Measurements from ENCODE around the gene RYR3. TPM values are rescaled to one million over a fixed set of nuclear protein-coding genes. Genes with fewer than 3 reads are reported as not detected.

The RYR3 gene
- total and polyA plus RNA-seq, 2 donors (not counting 1 experiment from before 2014, with no cell fraction given), result not detected

DNA sequence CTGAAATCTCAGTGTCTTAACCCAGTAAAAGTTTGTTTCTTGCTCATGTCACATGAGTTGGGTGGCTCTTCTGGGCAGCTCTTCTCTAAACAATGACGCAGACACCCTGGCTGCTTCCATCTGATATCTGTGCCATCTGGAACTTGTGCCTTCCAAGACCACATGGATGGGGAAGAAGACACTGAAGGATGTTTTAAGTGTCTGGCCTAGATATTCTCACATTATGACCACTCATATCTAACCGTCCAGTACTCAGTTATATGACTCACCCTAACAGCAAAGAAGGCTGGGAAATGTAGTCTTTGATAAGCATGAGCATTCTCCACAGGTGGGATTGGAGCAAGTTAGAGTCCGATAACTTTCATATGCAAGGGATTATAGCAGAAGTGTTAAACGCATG lies 66.4 kb downstream of the RYR3 start:
- DNase-seq (no peak), ATAC-seq (ENCODE audit: low read depth) (no peak)
- Mint-ChIP-seq H3K9me3 (ENCODE audit: insufficient read depth) (peaks cover 4% of the 10 kb centered on the region), H3K27ac (no peak overlapping the region), H3K4me3 (no peak overlapping the region), H3K27me3 (peaks cover 8% of the 10 kb centered on the region), H3K4me1 (no peaks in the 10 kb centered on the region)
- no peaks in the 10 kb centered on the region for H3K36me3 ChIP-seq (replicated peaks in 1 of 2; ENCODE audit: control extremely low read depth in 1 of 2, control insufficient read depth in 1 of 2, extremely low read depth in 1 of 2, insufficient read depth in 2 of 2, low read length in 1 of 2)
- ChIA-PET POLR2A (no interaction called here), CTCF (no interaction called here)
- H2AFZ ChIP-seq (ENCODE audit: insufficient read depth, low read depth, low read length, poor library complexity, severe bottlenecking), result no peak overlapping the region
- H3K4me1 ChIP-seq (ENCODE audit: control insufficient read depth in 2 of 2, insufficient read depth in 2 of 2, low read length in 2 of 2), result no peaks in the 10 kb centered on the region
- no CpG with 5 or more reads among the region's 4 CpGs for WGBS (ENCODE audit: insufficient coverage)
- no peak overlapping the region for H3K27ac ChIP-seq (ENCODE audit: low read length in 2 of 2)
- H3K27me3 ChIP-seq (replicated peaks in 1 of 4; ENCODE audit: control extremely low read depth in 1 of 4, control insufficient read depth in 3 of 4, insufficient read depth in 4 of 4, low read length in 3 of 4), result no peaks in the 10 kb centered on the region
- H3K4me2 ChIP-seq (replicated peaks; ENCODE audit: low read depth, low read length, poor library complexity, severe bottlenecking), result no peak overlapping the region
- no peaks in the 10 kb centered on the region for H4K20me1 ChIP-seq (ENCODE audit: control insufficient read depth, insufficient read depth, low read length, poor library complexity, severe bottlenecking)
- H3K9me3 ChIP-seq (ENCODE audit: control extremely low read depth in 1 of 3, control insufficient read depth in 2 of 3, insufficient read depth in 1 of 3, low read length in 2 of 3), result no peaks in the 10 kb centered on the region
- H3K79me2 ChIP-seq (ENCODE audit: control insufficient read depth, insufficient read depth, low read length), result no peaks in the 10 kb centered on the region
- no peak overlapping the region for H3K4me3 ChIP-seq (ENCODE audit: control extremely low read depth in 1 of 5, extremely low read depth in 1 of 5, insufficient read depth in 1 of 5, low read depth in 2 of 5, low read length in 4 of 5)
- intact Hi-C loops (cut with micrococcal nuclease), result no loop called here
- TF ChIP-seq EZH2 (IDR thresholded peaks at IDR 0.05; ENCODE audit: borderline replicate concordance, insufficient read depth, low read depth, low read length, poor library complexity, severe bottlenecking), result no peak
- TF ChIP-seq, protein P1, sequence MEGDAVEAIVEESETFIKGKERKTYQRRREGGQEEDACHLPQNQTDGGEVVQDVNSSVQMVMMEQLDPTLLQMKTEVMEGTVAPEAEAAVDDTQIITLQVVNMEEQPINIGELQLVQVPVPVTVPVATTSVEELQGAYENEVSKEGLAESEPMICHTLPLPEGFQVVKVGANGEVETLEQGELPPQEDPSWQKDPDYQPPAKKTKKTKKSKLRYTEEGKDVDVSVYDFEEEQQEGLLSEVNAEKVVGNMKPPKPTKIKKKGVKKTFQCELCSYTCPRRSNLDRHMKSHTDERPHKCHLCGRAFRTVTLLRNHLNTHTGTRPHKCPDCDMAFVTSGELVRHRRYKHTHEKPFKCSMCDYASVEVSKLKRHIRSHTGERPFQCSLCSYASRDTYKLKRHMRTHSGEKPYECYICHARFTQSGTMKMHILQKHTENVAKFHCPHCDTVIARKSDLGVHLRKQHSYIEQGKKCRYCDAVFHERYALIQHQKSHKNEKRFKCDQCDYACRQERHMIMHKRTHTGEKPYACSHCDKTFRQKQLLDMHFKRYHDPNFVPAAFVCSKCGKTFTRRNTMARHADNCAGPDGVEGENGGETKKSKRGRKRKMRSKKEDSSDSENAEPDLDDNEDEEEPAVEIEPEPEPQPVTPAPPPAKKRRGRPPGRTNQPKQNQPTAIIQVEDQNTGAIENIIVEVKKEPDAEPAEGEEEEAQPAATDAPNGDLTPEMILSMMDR (IDR thresholded peaks at IDR 0.05), result no peak
- no peak overlapping the region for H3K9ac ChIP-seq (ENCODE audit: low read length)

DNA sequence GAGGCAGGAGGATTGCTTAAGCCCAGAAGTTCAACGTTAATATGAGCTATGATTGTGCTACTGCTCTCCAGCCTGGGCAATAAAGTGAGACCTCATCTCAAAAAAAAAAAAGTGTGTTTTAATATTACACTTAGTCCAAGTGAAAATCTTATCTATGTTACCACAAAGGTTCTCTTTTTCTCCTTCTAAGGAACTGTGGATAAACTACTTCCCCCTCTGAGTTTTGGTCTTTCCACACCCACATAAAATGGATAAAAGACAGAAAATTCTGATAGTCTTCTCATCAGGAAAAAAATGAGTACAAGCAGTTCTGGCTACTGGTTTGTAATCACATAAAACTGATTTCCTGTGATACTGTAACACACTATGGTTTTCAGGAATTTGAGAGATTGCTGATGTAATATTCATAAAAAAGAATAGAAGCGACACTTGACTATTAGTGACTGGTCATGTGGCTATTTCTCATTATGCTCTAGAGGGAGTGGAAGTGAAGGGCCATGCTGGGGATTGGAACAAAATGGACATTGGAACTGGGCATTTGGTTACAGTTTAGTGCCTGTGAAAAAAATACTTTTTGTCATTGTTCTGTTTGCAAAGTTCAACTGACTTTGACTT lies 68.2 kb downstream of the RYR3 start:
- no peak for DNase-seq
- H3K9me3 Mint-ChIP-seq (ENCODE audit: insufficient read depth), result peaks cover 4% of the 10 kb centered on the region
- Histone ChIP-seq H3K4me1 (ENCODE audit: control insufficient read depth in 2 of 2, insufficient read depth in 2 of 2, low read length in 2 of 2) (no peaks in the 10 kb centered on the region), H4K20me1 (ENCODE audit: control insufficient read depth, insufficient read depth, low read length, poor library complexity, severe bottlenecking) (no peaks in the 10 kb centered on the region), H3K36me3 (replicated peaks in 1 of 2; ENCODE audit: control extremely low read depth in 1 of 2, control insufficient read depth in 1 of 2, extremely low read depth in 1 of 2, insufficient read depth in 2 of 2, low read length in 1 of 2) (no peaks in the 10 kb centered on the region), H3K9me3 (ENCODE audit: control extremely low read depth in 1 of 3, control insufficient read depth in 2 of 3, insufficient read depth in 1 of 3, low read length in 2 of 3) (no peaks in the 10 kb centered on the region), H2AFZ (ENCODE audit: insufficient read depth, low read depth, low read length, poor library complexity, severe bottlenecking) (no peak overlapping the region), H3K9ac (ENCODE audit: low read length) (no peak overlapping the region), H3K79me2 (ENCODE audit: control insufficient read depth, insufficient read depth, low read length) (no peaks in the 10 kb centered on the region), H3K27ac (ENCODE audit: low read length in 2 of 2) (no peak overlapping the region), H3K27me3 (replicated peaks in 1 of 4; ENCODE audit: control extremely low read depth in 1 of 4, control insufficient read depth in 3 of 4, insufficient read depth in 4 of 4, low read length in 3 of 4) (peaks cover 0 to 3% (median 0%) of the 10 kb centered on the region in 4 experiments), H3K4me2 (replicated peaks; ENCODE audit: low read depth, low read length, poor library complexity, severe bottlenecking) (no peak overlapping the region), H3K4me3 (ENCODE audit: control extremely low read depth in 1 of 5, extremely low read depth in 1 of 5, insufficient read depth in 1 of 5, low read depth in 2 of 5, low read length in 4 of 5) (no peak overlapping the region)
- H3K4me1 Mint-ChIP-seq, result no peaks in the 10 kb centered on the region
- H3K27ac Mint-ChIP-seq, result no peak overlapping the region
- H3K27me3 Mint-ChIP-seq, result peaks cover 4% of the 10 kb centered on the region
- intact Hi-C loops (cut with micrococcal nuclease), result no loop called here
- no peak for ATAC-seq (ENCODE audit: low read depth)
- TF ChIP-seq EZH2 (IDR thresholded peaks at IDR 0.05; ENCODE audit: borderline replicate concordance, insufficient read depth, low read depth, low read length, poor library complexity, severe bottlenecking), result no peak
- TF ChIP-seq, protein P1 (IDR thresholded peaks at IDR 0.05), result no peak
- H3K4me3 Mint-ChIP-seq, result no peak overlapping the region
- ChIA-PET POLR2A (no interaction called here), CTCF (no interaction called here)
- WGBS (ENCODE audit: insufficient coverage), result 92% methylated on average over 1 of the region's 2 CpGs
